Activated gamma-delta T cell treated with anti-CD3 and anti-CD28 coated beads, Interleukin-2, amount 50 U/mL, for 16 hours (primary cell): Measurements from ENCODE around the gene C2CD2.
"Not testable (repeated sequence)": the region's sequence is repeated elsewhere in the genome, so short reads cannot be mapped to it uniquely, and the experiment has no call there.

Source experiments
- DNase-seq: peaks from one replicate; pipeline ENCODE4 v3.0.0-alpha.2; 2020; ENCODE audit warnings: low read depth

Gene C2CD2

GRCh38 chr21:41974752-41975053 is 20.9 kb upstream of the C2CD2 start:
- DNase-seq = no peak

- no peak for DNase-seq
These were observed 20.3 kb upstream of the C2CD2 start for GRCh38 chr21:41973861-41974751.

GRCh38 chr21:41973427-41973831 is 19.6 kb upstream of the C2CD2 start:
- no peak for DNase-seq

GRCh38 chr21:41972511-41973205 is 18.8 kb upstream of the C2CD2 start:
- no peak for DNase-seq

GRCh38 chr21:41971891-41972290 is 18.1 kb upstream of the C2CD2 start:
- no peak for DNase-seq

- DNase-seq = no peak
These were observed 17.2 kb upstream of the C2CD2 start for GRCh38 chr21:41970751-41971653.

GRCh38 chr21:41970106-41970391 is 16.2 kb upstream of the C2CD2 start:
- no peak for DNase-seq

GRCh38 chr21:41967708-41968107 is 13.9 kb upstream of the C2CD2 start:
- DNase-seq = no peak

- DNase-seq = no peak
These were observed 13.2 kb upstream of the C2CD2 start for GRCh38 chr21:41966872-41967621.

- no peak for DNase-seq
These were observed 12.4 kb upstream of the C2CD2 start for GRCh38 chr21:41966041-41966833.

GRCh38 chr21:41965461-41966013 is 11.7 kb upstream of the C2CD2 start:
- DNase-seq = no peak

- no peak for DNase-seq
These were observed 11.2 kb upstream of the C2CD2 start for GRCh38 chr21:41965045-41965444.

- DNase-seq = no peak
These were observed 10.4 kb upstream of the C2CD2 start for GRCh38 chr21:41964171-41964570.

- no peak for DNase-seq
These were observed 8.7 kb upstream of the C2CD2 start for GRCh38 chr21:41962425-41962966.

GRCh38 chr21:41961753-41962152 is 7.9 kb upstream of the C2CD2 start:
- DNase-seq = no peak

GRCh38 chr21:41961282-41961701 is 7.5 kb upstream of the C2CD2 start:
- no peak for DNase-seq

- no peak for DNase-seq
These were observed 6.6 kb upstream of the C2CD2 start for GRCh38 chr21:41960386-41960785.

GRCh38 chr21:41959697-41960096 is 5.9 kb upstream of the C2CD2 start:
- DNase-seq = not testable (repeated sequence)

GRCh38 chr21:41958886-41959563 is 5.2 kb upstream of the C2CD2 start:
- DNase-seq = no peak
